GM12878 (cell line): ENCODE data around the gene CDKL2. TPM values are rescaled to one million over a fixed set of nuclear protein-coding genes. Genes with fewer than 3 reads are reported as not detected.

Source experiments
- ATAC-seq: fragments of 200-7000 bp; cut with Tn5 transposase; 3 replicates; pipeline ENCODE4 v1.9.1; 2020; ENCODE audit warnings: mild to moderate bottlenecking, moderate library complexity
- BruUV-seq: library from RNA; stranded (reverse); fragments of 400-500 nt; replicated peaks from 2 replicates; lab custom pipeline; 2021; lab: Mats Ljungman, UMichigan
- CTCF ChIA-PET: fragments of 300-600 bp; sonication (Branson Sonifier 250); formaldehyde crosslinking; extraction: SDS; loops from one replicate; lab custom pipeline; 2021; ENCODE audit warnings: inconsistent platforms; lab: Yijun Ruan, JAX
- POLR2A ChIA-PET: fragments of 350-600 bp; formaldehyde crosslinking; extraction: SDS; loops from one replicate; lab custom pipeline; 2021; ENCODE audit warnings: inconsistent platforms; lab: Charles Lee
- RAD21 ChIA-PET: fragments of 300-600 bp; sonication (Branson Sonifier 250); formaldehyde crosslinking; loops from one replicate; lab custom pipeline; 2023; ENCODE audit warnings: antibody characterized with exemption; ENCODE audit not compliant: unreplicated experiment; lab: Charles Lee
- SMC1A ChIA-PET: fragments of 300-600 bp; sonication (Branson Sonifier 250); formaldehyde crosslinking; loops from one replicate; lab custom pipeline; 2023; ENCODE audit not compliant: unreplicated experiment, uncharacterized antibody; lab: Charles Lee
- DNase-seq: peaks from one replicate; pipeline ENCODE4 v3.0.0-alpha.2; 2011; ENCODE audit warnings: low read depth, low spot score
- FAIRE-seq: peaks from 3 replicates; lab custom pipeline; 2011; peaks lifted over from hg19 to GRCh38; lab: Jason Lieb, UNC
- H2AFZ ChIP-seq: 2 replicates; pipeline ENCODE4 v1.6.0; 2011; ENCODE audit warnings: low read depth, low read length, control low read depth; ENCODE audit not compliant: control insufficient read depth
- H3K27ac ChIP-seq: 2 replicates; pipeline ENCODE4 v1.5.1; 2011; ENCODE audit warnings: control low read depth; ENCODE audit not compliant: control insufficient read depth, insufficient read depth
- H3K27me3 ChIP-seq, 2 experiments: replicated peaks in 1 of 2; 2 replicates each; pipeline versions ENCODE4 v1.6.0 to v1.6.1; 2011; ENCODE audit warnings: low read length in 1 of 2; ENCODE audit not compliant: control insufficient read depth in 2 of 2, insufficient read depth in 2 of 2
- H3K36me3 ChIP-seq, 2 experiments: 2 replicates each; pipeline ENCODE4 v1.5.1; 2011; ENCODE audit warnings: low read length in 1 of 2; ENCODE audit not compliant: control insufficient read depth in 2 of 2, insufficient read depth in 2 of 2
- H3K4me1 ChIP-seq: 2 replicates; pipeline ENCODE4 v1.6.1; 2011; ENCODE audit warnings: mild to moderate bottlenecking, low read length, moderate library complexity, mixed read lengths; ENCODE audit not compliant: control insufficient read depth, insufficient read depth
- H3K4me2 ChIP-seq: 2 replicates; pipeline ENCODE4 v1.6.0; 2011; ENCODE audit warnings: control low read depth; ENCODE audit not compliant: control insufficient read depth, insufficient read depth
- H3K4me3 ChIP-seq: fragments of 200-600 bp; sonication (generic); 2 replicates; pipeline ENCODE4 v1.5.1; 2016
- H3K79me2 ChIP-seq: 2 replicates; pipeline ENCODE4 v1.6.0; 2011; ENCODE audit warnings: low read length; ENCODE audit not compliant: control insufficient read depth, insufficient read depth
- H3K9ac ChIP-seq: 2 replicates; pipeline ENCODE4 v1.8.0; 2011; ENCODE audit warnings: low read length, control low read depth, mixed read lengths; ENCODE audit not compliant: control insufficient read depth, insufficient read depth
- H3K9me3 ChIP-seq: replicated peaks from 3 replicates; pipeline ENCODE4 v1.5.1; 2011; ENCODE audit warnings: mild to moderate bottlenecking, low read length; ENCODE audit not compliant: control insufficient read depth, insufficient read depth
- H4K20me1 ChIP-seq: 2 replicates; pipeline ENCODE4 v1.6.0; 2011; ENCODE audit not compliant: control insufficient read depth, insufficient read depth
- BRCA1 ChIP-seq: IDR thresholded peaks from 2 replicates; pipeline ENCODE4 v1.6.1; 2011; ENCODE audit warnings: low read depth, low read length, improper control_type of control experiment
- CBX5 ChIP-seq: sonication (generic); IDR thresholded peaks from 2 replicates; pipeline ENCODE4 v1.6.1; 2016; ENCODE audit warnings: low read depth, moderate library complexity, mild to moderate bottlenecking, inconsistent platforms
- DPF2 ChIP-seq: fragments of 450-650 bp; IDR thresholded peaks from 2 replicates; pipeline ENCODE4 v1.6.1; 2017; ENCODE audit warnings: mild to moderate bottlenecking
- EED ChIP-seq: sonication (generic); IDR thresholded peaks from 2 replicates; pipeline ENCODE4 v1.6.1; 2016; ENCODE audit warnings: antibody characterized with exemption, low read depth
- ETV6 ChIP-seq, 2 experiments: fragments of 450-650 bp in 1 of 2; IDR thresholded peaks in 1 of 2; conservative IDR thresholded peaks in 1 of 2; 2 replicates each; pipeline ENCODE4 v1.6.1; 2014; ENCODE audit warnings: antibody characterized with exemption in 1 of 2, borderline replicate concordance in 1 of 2, low read depth in 1 of 2, mild to moderate bottlenecking in 1 of 2, moderate library complexity in 1 of 2
- IKZF1 ChIP-seq: fragments of 450-650 bp; conservative IDR thresholded peaks from 2 replicates; pipeline ENCODE4 v1.6.1; 2017; ENCODE audit warnings: antibody characterized with exemption, mild to moderate bottlenecking
- IKZF2 ChIP-seq, 2 experiments: fragments of 450-650 bp; IDR thresholded peaks; 2 replicates each; pipeline ENCODE4 v1.6.1; 2017; ENCODE audit warnings: mild to moderate bottlenecking in 2 of 2, moderate library complexity in 2 of 2
- MTA3 ChIP-seq: IDR thresholded peaks from 2 replicates; pipeline ENCODE4 v1.6.1; 2012; ENCODE audit warnings: low read length, inconsistent platforms, borderline replicate concordance
- MXI1 ChIP-seq: fragments of 150-350 bp; IDR thresholded peaks from 2 replicates; pipeline ENCODE4 v1.6.1; 2011; ENCODE audit warnings: low read depth, mild to moderate bottlenecking, inconsistent platforms, low read length, improper control_type of control experiment
- MYB ChIP-seq: fragments of 150-350 bp; IDR thresholded peaks from 2 replicates; pipeline ENCODE4 v1.6.1; 2014; ENCODE audit warnings: mild to moderate bottlenecking, low read depth, low read length, borderline replicate concordance
- MYC ChIP-seq: IDR thresholded peaks from 2 replicates; pipeline ENCODE4 v1.6.1; 2011; ENCODE audit warnings: mild to moderate bottlenecking, low read length, moderate library complexity, inconsistent platforms; ENCODE audit not compliant: insufficient read depth, insufficient replicate concordance, insufficient read length, severe bottlenecking
- POLR2AphosphoS5 ChIP-seq: IDR thresholded peaks from 2 replicates; pipeline ENCODE4 v1.6.1; 2011; ENCODE audit warnings: mild to moderate bottlenecking, low read length, inconsistent platforms
- RELB ChIP-seq: fragments of 450-650 bp; IDR thresholded peaks from 2 replicates; pipeline ENCODE4 v1.6.1; 2017; ENCODE audit warnings: low read depth, mild to moderate bottlenecking, moderate library complexity
- RUNX3 ChIP-seq: IDR thresholded peaks from 2 replicates; pipeline ENCODE4 v1.6.1; 2012; ENCODE audit warnings: low read length, inconsistent platforms
- SPI1 ChIP-seq: IDR thresholded peaks from 2 replicates; pipeline ENCODE4 v1.6.1; 2011; ENCODE audit warnings: low read depth, mild to moderate bottlenecking, low read length, moderate library complexity, borderline replicate concordance; ENCODE audit not compliant: insufficient read depth
- TAF1 ChIP-seq: IDR thresholded peaks from 2 replicates; pipeline ENCODE4 v1.6.1; 2011; ENCODE audit warnings: mild to moderate bottlenecking, low read depth, low read length, borderline replicate concordance
- TARDBP ChIP-seq: IDR thresholded peaks from 2 replicates; pipeline ENCODE4 v1.6.1; 2016; ENCODE audit warnings: borderline replicate concordance
- USF2 ChIP-seq: IDR thresholded peaks from 2 replicates; pipeline ENCODE4 v1.6.1; 2011; ENCODE audit warnings: low read depth, low read length, improper control_type of control experiment, borderline replicate concordance
- WGBS: methylation state at CpG from one replicate; pipeline ENCODE4 v1.1.6; 2016; ENCODE audit warnings: low lambda C conversion rate; ENCODE audit not compliant: insufficient replicate concordance, insufficient coverage; ENCODE audit errors: missing lambda C conversion rate; 5-methylcytosine and 5-hydroxymethylcytosine counted together
- in situ Hi-C: fragments of 300-500 bp; cut with MboI; formaldehyde crosslinking; loops from 9 replicates; pipeline ENCODE4 v1.14.3; 2018; ENCODE audit warnings: mixed read lengths
- intact Hi-C: fragments of 100-400 bp; cut with micrococcal nuclease; formaldehyde crosslinking; loops from one replicate; pipeline ENCODE4 v1.14.2; 2022; ENCODE audit not compliant: unreplicated experiment
- polyA plus RNA-seq, 11 experiments: library from polyadenylated mRNA; depleted of rRNA in 4 of 11; unstranded in 6 of 11; stranded (reverse) in 5 of 11; fragments of >200 nt; fragmentation: Nextera tagmentation in 4 of 11; fragmentation: Illumina TruSeq in 1 of 11; extraction: Ambion mirVana in 4 of 11; extraction: Trizol in 1 of 11; gene quantifications; 1 replicate in 1 of 11; 2 replicates in 10 of 11; pipeline versions ENCODE4 v1.2.1 to v1.2.3, GENCODE V29; 2011 to 2016; ENCODE audit warnings: inconsistent platforms in 2 of 11, missing spikeins in 2 of 11, low read depth in 1 of 11
- total RNA-seq, 4 experiments: library from RNA; depleted of rRNA in 3 of 4; stranded (reverse); fragments of >200 nt in 3 of 4; fragmentation: Illumina TruSeq in 1 of 4; extraction: Trizol in 1 of 4; gene quantifications; 2 replicates each; pipeline versions ENCODE4 v1.2.1 to v1.2.3, GENCODE V29; 2013 to 2021
- TF ChIP-seq, protein P1 (sequence below): fragments of 450-650 bp; IDR thresholded peaks from 2 replicates; pipeline ENCODE4 v1.6.1; 2016; ENCODE audit warnings: mild to moderate bottlenecking

The CDKL2 gene
- total and polyA plus RNA-seq, 10 of the 15 experiments (the other 5 are each of a cell fraction or from before 2014, with no cell fraction given), result 0.05 to 0.24 (median 0.06) TPM; not detected in 7

- WGBS, result under 1% methylated on average over 40 of the region's 44 CpGs
- RAD21 ChIA-PET, result interaction anchor here (1.6 to 3.7 kb wide), 2 partner anchors 26 to 52 kb away, joined by 3 to 28 read pairs; partner anchors contain the start of gene USO1
- SMC1A ChIA-PET, result interaction anchor here (1.4 to 8.5 kb wide), 3 partner anchors 15 to 52 kb away, joined by 3 to 98 read pairs (median 11); partner anchors contain the start of gene USO1
- peak overlapping the region; percentile 91 for H3K4me2 ChIP-seq
- H3K79me2 ChIP-seq, result peaks cover 59% of the 10 kb centered on the region
- H3K9ac ChIP-seq, result peak overlapping the region; percentile 95
- FAIRE-seq (no peak), DNase-seq (peak; percentile 8), ATAC-seq (peak; percentile 57)
- peak overlapping the region; percentile 92 for H3K27ac ChIP-seq
- H3K27me3 ChIP-seq, result no peaks in the 10 kb centered on the region
- H3K9me3 ChIP-seq, result no peaks in the 10 kb centered on the region
- peak overlapping the region; percentile 77 for H3K4me3 ChIP-seq
- H2AFZ ChIP-seq, result peak overlapping the region; percentile 56
- H3K4me1 ChIP-seq, result peaks cover 5% of the 10 kb centered on the region; the same call in 1 of the 2 replicates
- POLR2A ChIA-PET, result interaction anchor here (0.6 to 8.7 kb wide), 7 partner anchors 10 to 159 kb away, joined by 3 to 72 read pairs (median 4); partner anchors contain the start of genes CDKL2, RCHY1, THAP6 and USO1
- no peaks in the 10 kb centered on the region for H3K36me3 ChIP-seq
- peaks cover 4% of the 10 kb centered on the region; the same call in 1 of the 2 replicates for H4K20me1 ChIP-seq
- in situ Hi-C loops (no loop called here), intact Hi-C loops (loop anchor here (1.0 to 2.0 kb wide), 2 partner anchors 26 to 52 kb away; partner anchors contain the start of gene USO1)
- BruUV-seq, result no TSS peak
- CTCF ChIA-PET, result interaction anchor here (0.9 to 7.0 kb wide), 7 partner anchors 10 to 55 kb away, joined by 3 to 40 read pairs (median 9); partner anchors contain the start of gene USO1
- peak in 1 of 2 experiments; percentile 57; a peak in 1 of 4 replicates for TF ChIP-seq IKZF2 (IDR thresholded peaks at IDR 0.05)
- TF ChIP-seq MXI1, result 0 out of 2 replicates have a peak, but pooled peaks have one; percentile 9
- peak; percentile 51; the same call in 1 of the 2 replicates for TF ChIP-seq MTA3
- TF ChIP-seq POLR2AphosphoS5, result 0 out of 2 replicates have a peak, but pooled peaks have one; percentile 34
- no peak for TF ChIP-seq TARDBP
- TF ChIP-seq USF2, result no peak
- TF ChIP-seq, protein P1, sequence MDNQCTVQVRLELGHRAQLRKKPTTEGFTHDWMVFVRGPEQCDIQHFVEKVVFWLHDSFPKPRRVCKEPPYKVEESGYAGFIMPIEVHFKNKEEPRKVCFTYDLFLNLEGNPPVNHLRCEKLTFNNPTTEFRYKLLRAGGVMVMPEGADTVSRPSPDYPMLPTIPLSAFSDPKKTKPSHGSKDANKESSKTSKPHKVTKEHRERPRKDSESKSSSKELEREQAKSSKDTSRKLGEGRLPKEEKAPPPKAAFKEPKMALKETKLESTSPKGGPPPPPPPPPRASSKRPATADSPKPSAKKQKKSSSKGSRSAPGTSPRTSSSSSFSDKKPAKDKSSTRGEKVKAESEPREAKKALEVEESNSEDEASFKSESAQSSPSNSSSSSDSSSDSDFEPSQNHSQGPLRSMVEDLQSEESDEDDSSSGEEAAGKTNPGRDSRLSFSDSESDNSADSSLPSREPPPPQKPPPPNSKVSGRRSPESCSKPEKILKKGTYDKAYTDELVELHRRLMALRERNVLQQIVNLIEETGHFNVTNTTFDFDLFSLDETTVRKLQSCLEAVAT, result peak; percentile 80; the same call in 1 of the 2 replicates
- TF ChIP-seq RUNX3, result peak; percentile 53
- TF ChIP-seq ETV6 (conservative IDR thresholded peaks at IDR 0.05 in 1 of 2, IDR thresholded peaks at IDR 0.05 in 1 of 2; ENCODE audit: borderline replicate concordance in 1 of 2, low read depth in 1 of 2), result no peak
- TF ChIP-seq BRCA1, result no peak
- 0 out of 2 replicates have a peak, but pooled peaks have one; percentile 21 for TF ChIP-seq SPI1
- TF ChIP-seq TAF1, result peak; percentile 44; the same call in 1 of the 2 replicates
- peak; percentile 79; the same call in 1 of the 2 replicates for TF ChIP-seq CBX5
- TF ChIP-seq MYC, result peak; percentile 54
- no peak for TF ChIP-seq MYB
- 0 out of 2 replicates have a peak, but pooled peaks have one; percentile 40 for TF ChIP-seq IKZF1
- peak; percentile 38; the same call in 1 of the 2 replicates for TF ChIP-seq EED
- 0 out of 2 replicates have a peak, but pooled peaks have one; percentile 37 for TF ChIP-seq DPF2
- 0 out of 2 replicates have a peak, but pooled peaks have one; percentile 23 for TF ChIP-seq RELB
These were observed 42.2 kb upstream of the CDKL2 start for GRCh38 chr4:75672461-75673026.
